OCI-LY1 (cell line): ENCODE measurements around the gene CNTROB.

Experiments
- H2AFZ ChIP-seq: fragments of 200-600 bp; sonication (generic), shearing (Covaris generic); 2 replicates; pipeline ENCODE4 v1.6.0; 2014; ENCODE audit warnings: antibody characterized with exemption, mild to moderate bottlenecking, low read length
- H3F3A ChIP-seq: fragments of 200-600 bp; sonication (generic), shearing (Covaris generic); 2 replicates; pipeline ENCODE4 v1.6.0; 2014; ENCODE audit warnings: mild to moderate bottlenecking, antibody characterized with exemption, low read length, moderate library complexity; ENCODE audit not compliant: insufficient read depth
- H3K27ac ChIP-seq: fragments of 200-600 bp; sonication (generic); 2 replicates; pipeline ENCODE4 v1.5.1; 2014; ENCODE audit warnings: low read length, mixed run types, mild to moderate bottlenecking, low read depth; ENCODE audit not compliant: poor library complexity, severe bottlenecking
- H3K27me3 ChIP-seq: fragments of 200-600 bp; sonication (generic); 2 replicates; pipeline ENCODE4 v1.6.0; 2014; ENCODE audit warnings: antibody characterized with exemption, mild to moderate bottlenecking, low read length, moderate library complexity; ENCODE audit not compliant: insufficient read depth
- H3K36me3 ChIP-seq: fragments of 200-600 bp; sonication (generic); 2 replicates; pipeline ENCODE4 v1.6.1; 2014; ENCODE audit warnings: mild to moderate bottlenecking, antibody characterized with exemption, low read length, moderate library complexity, mixed read lengths; ENCODE audit not compliant: insufficient read depth
- H3K4me1 ChIP-seq: fragments of 200-600 bp; sonication (generic); 2 replicates; pipeline ENCODE4 v1.5.1; 2014; ENCODE audit warnings: mild to moderate bottlenecking, low read length, moderate library complexity; ENCODE audit not compliant: insufficient read depth, severe bottlenecking
- H3K4me2 ChIP-seq: fragments of 200-600 bp; sonication (generic), shearing (Covaris generic); 2 replicates; pipeline ENCODE4 v1.6.1; 2014; ENCODE audit warnings: low read length
- H3K4me3 ChIP-seq: fragments of 200-600 bp; sonication (generic); 2 replicates; pipeline ENCODE4 v1.5.1; 2014; ENCODE audit warnings: low read length, low read depth, mild to moderate bottlenecking, mixed read lengths; ENCODE audit not compliant: poor library complexity, severe bottlenecking
- H3K79me2 ChIP-seq: fragments of 200-600 bp; shearing (Covaris generic); 2 replicates; pipeline ENCODE4 v1.6.1; 2016; ENCODE audit warnings: mixed run types, low read length, mixed read lengths; ENCODE audit not compliant: insufficient read depth
- H3K9ac ChIP-seq: fragments of 200-600 bp; sonication (generic), shearing (Covaris generic); 2 replicates; pipeline ENCODE4 v1.6.1; 2014; ENCODE audit warnings: mild to moderate bottlenecking, low read length, mixed read lengths
- H3K9me2 ChIP-seq: fragments of 200-600 bp; sonication (generic), shearing (Covaris generic); 2 replicates; pipeline ENCODE4 v1.6.1; 2014; ENCODE audit warnings: low read depth, mild to moderate bottlenecking, low read length, mixed read lengths
- H3K9me3 ChIP-seq: fragments of 200-600 bp; shearing (Covaris generic); 2 replicates; pipeline ENCODE4 v1.6.1; 2014; ENCODE audit warnings: low read length, mixed read lengths
- H4K20me1 ChIP-seq: fragments of 200-600 bp; sonication (generic), shearing (Covaris generic); 2 replicates; pipeline ENCODE4 v1.6.0; 2016; ENCODE audit warnings: mild to moderate bottlenecking, low read length; ENCODE audit not compliant: insufficient read depth
- EZH2 ChIP-seq: fragments of 200-600 bp; sonication (generic), shearing (Covaris generic); IDR thresholded peaks from 2 replicates; pipeline ENCODE4 v1.8.0; 2017; ENCODE audit warnings: borderline replicate concordance, mixed run types, mild to moderate bottlenecking, antibody characterized with exemption, low read length, moderate library complexity, mixed read lengths
- TF ChIP-seq, protein P1 (sequence below): fragments of 200-600 bp; sonication (generic), shearing (Covaris generic); IDR thresholded peaks from 2 replicates; pipeline ENCODE4 v1.5.1; 2017; ENCODE audit warnings: mild to moderate bottlenecking, antibody characterized with exemption, low read length, moderate library complexity, mixed read lengths

The CNTROB gene

DNA sequence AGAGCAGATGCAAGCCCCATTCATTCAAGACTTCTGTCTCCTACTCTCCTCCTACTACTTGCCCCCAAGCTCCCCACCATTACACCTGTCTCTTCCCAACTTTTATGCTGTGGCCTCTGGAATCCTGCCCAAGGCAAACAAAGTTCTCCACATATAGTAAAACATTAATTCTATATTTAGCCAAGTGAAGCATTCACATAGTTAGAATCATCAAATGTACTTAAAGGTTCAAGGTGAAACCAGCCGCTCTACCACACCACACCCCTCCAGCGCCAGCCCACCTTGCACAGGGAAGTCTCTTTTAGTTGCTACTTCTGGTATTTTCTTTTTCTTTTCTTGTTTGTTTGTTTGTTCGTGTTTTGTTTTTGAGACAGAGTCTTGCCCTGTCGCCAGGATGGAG lies 45.0 kb downstream of the CNTROB start:
- H3K79me2 ChIP-seq = no peaks in the 10 kb centered on the region

DNA sequence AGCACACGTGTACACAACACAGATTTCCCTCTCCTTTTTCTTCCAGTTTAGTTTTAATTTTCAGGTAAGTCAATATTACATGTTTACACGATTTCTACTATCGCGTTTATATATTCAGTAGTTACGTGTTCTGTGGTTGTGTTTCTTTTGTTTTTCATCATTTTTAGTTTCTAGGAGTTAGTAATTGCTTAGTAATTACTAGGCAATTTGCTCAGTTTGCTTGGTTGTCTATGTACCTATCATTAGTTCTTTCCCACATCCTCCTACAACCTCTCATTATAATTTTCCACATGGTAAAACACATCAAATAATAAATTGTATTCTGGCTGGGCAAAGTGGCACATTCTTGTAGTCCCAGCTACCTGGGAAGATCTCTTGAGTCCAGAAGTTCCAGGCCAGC lies 45.8 kb downstream of the CNTROB start:
- no peak overlapping the region for H3K4me3 ChIP-seq
- no peaks in the 10 kb centered on the region for H3K4me1 ChIP-seq
- no peaks in the 10 kb centered on the region for H3F3A ChIP-seq
- H3K36me3 ChIP-seq = no peaks in the 10 kb centered on the region; the same call in 1 of the 2 replicates
- H3K79me2 ChIP-seq = no peaks in the 10 kb centered on the region
- H3K9me2 ChIP-seq = no peaks in the 10 kb centered on the region
- H3K9me3 ChIP-seq = peaks cover 5% of the 10 kb centered on the region; the same call in 1 of the 2 replicates
- H3K27me3 ChIP-seq = no peaks in the 10 kb centered on the region; the same call in 1 of the 2 replicates
- H3K4me2 ChIP-seq = no peak overlapping the region
- TF ChIP-seq EZH2 = no peak
- H3K27ac ChIP-seq = no peak overlapping the region
- H2AFZ ChIP-seq = no peak overlapping the region
- H3K9ac ChIP-seq = no peak overlapping the region
- H4K20me1 ChIP-seq = no peaks in the 10 kb centered on the region

More for the DNA sequence above, 45.0 kb downstream of the CNTROB start:
- H3K4me2 ChIP-seq = no peak overlapping the region
- H3K9ac ChIP-seq = no peak overlapping the region
- no peak overlapping the region for H3K27ac ChIP-seq
- TF ChIP-seq EZH2 = no peak
- TF ChIP-seq, protein P1, sequence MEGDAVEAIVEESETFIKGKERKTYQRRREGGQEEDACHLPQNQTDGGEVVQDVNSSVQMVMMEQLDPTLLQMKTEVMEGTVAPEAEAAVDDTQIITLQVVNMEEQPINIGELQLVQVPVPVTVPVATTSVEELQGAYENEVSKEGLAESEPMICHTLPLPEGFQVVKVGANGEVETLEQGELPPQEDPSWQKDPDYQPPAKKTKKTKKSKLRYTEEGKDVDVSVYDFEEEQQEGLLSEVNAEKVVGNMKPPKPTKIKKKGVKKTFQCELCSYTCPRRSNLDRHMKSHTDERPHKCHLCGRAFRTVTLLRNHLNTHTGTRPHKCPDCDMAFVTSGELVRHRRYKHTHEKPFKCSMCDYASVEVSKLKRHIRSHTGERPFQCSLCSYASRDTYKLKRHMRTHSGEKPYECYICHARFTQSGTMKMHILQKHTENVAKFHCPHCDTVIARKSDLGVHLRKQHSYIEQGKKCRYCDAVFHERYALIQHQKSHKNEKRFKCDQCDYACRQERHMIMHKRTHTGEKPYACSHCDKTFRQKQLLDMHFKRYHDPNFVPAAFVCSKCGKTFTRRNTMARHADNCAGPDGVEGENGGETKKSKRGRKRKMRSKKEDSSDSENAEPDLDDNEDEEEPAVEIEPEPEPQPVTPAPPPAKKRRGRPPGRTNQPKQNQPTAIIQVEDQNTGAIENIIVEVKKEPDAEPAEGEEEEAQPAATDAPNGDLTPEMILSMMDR = no peak
- peaks cover 5% of the 10 kb centered on the region; the same call in 1 of the 2 replicates for H3K9me3 ChIP-seq
- no peaks in the 10 kb centered on the region for H3K9me2 ChIP-seq
- no peaks in the 10 kb centered on the region for H3K4me1 ChIP-seq
- no peaks in the 10 kb centered on the region; the same call in 1 of the 2 replicates for H3K36me3 ChIP-seq
- no peak overlapping the region for H2AFZ ChIP-seq
- H3K4me3 ChIP-seq = no peak overlapping the region
- H3K27me3 ChIP-seq = no peaks in the 10 kb centered on the region; the same call in 1 of the 2 replicates
- no peaks in the 10 kb centered on the region for H4K20me1 ChIP-seq
- H3F3A ChIP-seq = no peaks in the 10 kb centered on the region

GRCh38 chr17:7982173-7982572 lies 50.2 kb downstream of the CNTROB start:
- no peaks in the 10 kb centered on the region for H3K79me2 ChIP-seq
- no peaks in the 10 kb centered on the region for H3K36me3 ChIP-seq
- no peak overlapping the region for H3K4me3 ChIP-seq
- H3K9me3 ChIP-seq = no peaks in the 10 kb centered on the region
- H3K9ac ChIP-seq = no peak overlapping the region
- no peaks in the 10 kb centered on the region for H3K9me2 ChIP-seq
- H2AFZ ChIP-seq = no peak overlapping the region
- H3F3A ChIP-seq = no peaks in the 10 kb centered on the region
- no peak overlapping the region for H3K27ac ChIP-seq
- no peak overlapping the region for H3K4me2 ChIP-seq
- no peaks in the 10 kb centered on the region for H3K4me1 ChIP-seq
- no peaks in the 10 kb centered on the region for H4K20me1 ChIP-seq
- H3K27me3 ChIP-seq = peaks cover 6% of the 10 kb centered on the region; the same call in 1 of the 2 replicates
- no peak for TF ChIP-seq EZH2
- TF ChIP-seq, protein P1 = no peak

DNA sequence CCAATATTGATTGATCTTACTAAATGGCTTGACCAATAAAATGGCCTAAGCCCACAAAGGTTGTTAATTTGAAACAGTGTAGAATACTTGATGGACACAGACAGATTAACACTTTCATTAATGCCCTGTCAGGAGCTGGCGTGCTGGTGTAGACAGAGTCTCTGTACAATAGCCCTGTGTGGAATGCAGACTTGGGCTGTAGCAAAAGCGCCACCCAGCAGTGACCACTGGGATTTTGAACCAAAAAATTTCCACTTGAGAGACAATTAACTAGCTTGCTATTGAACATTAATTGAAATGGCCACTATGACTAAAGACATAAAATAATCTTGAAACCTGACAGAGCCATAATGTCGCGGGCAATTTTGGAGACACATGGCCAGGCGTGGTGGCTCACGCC lies 50.7 kb downstream of the CNTROB start:
- H3F3A ChIP-seq = no peaks in the 10 kb centered on the region
- no peak overlapping the region for H3K27ac ChIP-seq
- H3K4me1 ChIP-seq = no peaks in the 10 kb centered on the region
- no peaks in the 10 kb centered on the region for H3K9me3 ChIP-seq
- no peak for TF ChIP-seq EZH2
- TF ChIP-seq, protein P1 = peak; percentile 35
- no peaks in the 10 kb centered on the region for H3K79me2 ChIP-seq
- no peak overlapping the region for H3K4me2 ChIP-seq
- no peak overlapping the region for H2AFZ ChIP-seq
- H3K9me2 ChIP-seq = no peaks in the 10 kb centered on the region
- H3K27me3 ChIP-seq = peaks cover 10% of the 10 kb centered on the region
- H3K9ac ChIP-seq = no peak overlapping the region
- H3K4me3 ChIP-seq = no peak overlapping the region
- H4K20me1 ChIP-seq = no peaks in the 10 kb centered on the region
- no peaks in the 10 kb centered on the region for H3K36me3 ChIP-seq
